Small intestine (tissue), 7 donors: ENCODE data around the gene COL13A1. TPM values are rescaled to one million over a fixed set of nuclear protein-coding genes. Genes with fewer than 3 reads are reported as not detected.

Experiments
- DNase-seq, 2 donors: peaks; one replicate each; pipeline versions ENCODE4 v3.0.0 to v3.0.0-alpha.2; 2013
- FAIRE-seq: peaks from 2 replicates; lab custom pipeline; 2012; peaks lifted over from hg19 to GRCh38; lab: Jason Lieb, UNC
- H3K27ac ChIP-seq, 3 donors: one replicate each; pipeline ENCODE4 v1.5.1; 2013; ENCODE audit warnings: low read length in 2 of 3, mild to moderate bottlenecking in 2 of 3, control low read depth in 1 of 3, inconsistent platforms in 1 of 3, low read depth in 1 of 3, moderate library complexity in 1 of 3
- H3K27me3 ChIP-seq, 3 donors: one replicate each; pipeline ENCODE4 v1.6.1; 2013; ENCODE audit warnings: low read length in 3 of 3, inconsistent platforms in 1 of 3; ENCODE audit not compliant: control insufficient read depth in 3 of 3, insufficient read depth in 3 of 3
- H3K36me3 ChIP-seq, 3 donors: one replicate each; pipeline ENCODE4 v1.6.1; 2013; ENCODE audit warnings: low read length in 3 of 3, inconsistent platforms in 1 of 3, low read depth in 1 of 3, mild to moderate bottlenecking in 1 of 3, moderate library complexity in 1 of 3; ENCODE audit not compliant: control insufficient read depth in 3 of 3, insufficient read depth in 2 of 3
- H3K4me1 ChIP-seq, 3 donors: one replicate each; pipeline ENCODE4 v1.6.1; 2013; ENCODE audit warnings: low read length in 2 of 3, inconsistent platforms in 1 of 3, low read depth in 1 of 3, mild to moderate bottlenecking in 1 of 3, moderate library complexity in 1 of 3; ENCODE audit not compliant: control insufficient read depth in 3 of 3, insufficient read depth in 2 of 3
- H3K4me3 ChIP-seq, 3 donors: one replicate each; pipeline ENCODE4 v1.5.1; 2013; ENCODE audit warnings: low read length in 3 of 3, control low read depth in 1 of 3, inconsistent platforms in 1 of 3, low read depth in 1 of 3, mild to moderate bottlenecking in 1 of 3, moderate library complexity in 1 of 3
- H3K9me3 ChIP-seq, 2 donors: one replicate each; pipeline ENCODE4 v1.6.1; 2013; ENCODE audit warnings: low read depth in 1 of 2, low read length in 1 of 2; ENCODE audit not compliant: control insufficient read depth in 2 of 2, insufficient read depth in 1 of 2
- WGBS, 3 donors: extraction: QIAGEN DNeasy Blood & Tissue Kit; methylation state at CpG; one replicate each; pipeline ENCODE4 v1.1.7; 2013; 5-methylcytosine and 5-hydroxymethylcytosine counted together
- polyA plus RNA-seq, 4 donors: library from polyadenylated mRNA; stranded (reverse) in 3 of 4; unstranded in 1 of 4; fragments of 200-250 nt in 3 of 4; fragments of 120-200 nt in 1 of 4; gene quantifications; one replicate each; pipeline versions ENCODE4 v1.2.1 to v1.2.3, GENCODE V29; 2013
- donor health status: healthy with polysubstance abuse.
- donor health status: control.
- donor health status: control.
- donor health status: Bipolar disorder and iron deficiency.
- donor health status: healthy.

The COL13A1 gene
- polyA plus RNA-seq, 4 donors, result 0.45 to 6.6 (median 0.60) TPM

GRCh38 chr10:69953851-69954250 lies 152.1 kb downstream of the COL13A1 start:
- Histone ChIP-seq H3K27ac (no peak overlapping the region), H3K36me3 (no peaks in the 10 kb centered on the region), H3K4me1 (no peaks in the 10 kb centered on the region), H3K4me3 (no peak overlapping the region), H3K27me3 (peaks cover 0 to 4% (median 0%) of the 10 kb centered on the region in 3 donors), H3K9me3 (no peaks in the 10 kb centered on the region)
- DNase-seq (no peak), FAIRE-seq (no peak)
- WGBS, 3 donors, result 72 to 83% (median 82%) methylated on average over 6 of the region's 6 CpGs

- H3K27ac ChIP-seq, result no peak overlapping the region
- peaks cover 0 to 4% (median 0%) of the 10 kb centered on the region in 3 donors for H3K27me3 ChIP-seq
- DNase-seq (no peak), FAIRE-seq (no peak)
- WGBS, 3 donors, result 86 to 90% (median 89%) methylated on average over 10 of the region's 10 CpGs
- H3K4me3 ChIP-seq, result no peak overlapping the region
- no peaks in the 10 kb centered on the region for H3K36me3 ChIP-seq
- H3K4me1 ChIP-seq, result no peaks in the 10 kb centered on the region
- H3K9me3 ChIP-seq, result no peaks in the 10 kb centered on the region
Measured at GRCh38 chr10:69955211-69955805, 153.6 kb downstream of the COL13A1 start.

GRCh38 chr10:69955897-69956740 lies 154.4 kb downstream of the COL13A1 start:
- peaks cover 0 to 2% (median 0%) of the 10 kb centered on the region in 3 donors for H3K36me3 ChIP-seq
- no peak for DNase-seq
- no peak overlapping the region for H3K4me3 ChIP-seq
- no peaks in the 10 kb centered on the region for H3K9me3 ChIP-seq
- 84 to 91% (median 84%) methylated on average over 14 of the region's 14 CpGs for WGBS, 3 donors
- H3K4me1 ChIP-seq, result peaks cover 0 to 7% (median 0%) of the 10 kb centered on the region in 3 donors
- H3K27me3 ChIP-seq, result peaks cover 0 to 4% (median 0%) of the 10 kb centered on the region in 3 donors
- no peak overlapping the region for H3K27ac ChIP-seq
- FAIRE-seq, result no peak

GRCh38 chr10:69956741-69957230 lies 155.1 kb downstream of the COL13A1 start:
- Histone ChIP-seq H3K9me3 (no peaks in the 10 kb centered on the region), H3K36me3 (peaks cover 0 to 2% (median 0%) of the 10 kb centered on the region in 3 donors), H3K27ac (no peak overlapping the region), H3K27me3 (peaks cover 0 to 4% (median 0%) of the 10 kb centered on the region in 3 donors), H3K4me3 (no peak overlapping the region), H3K4me1 (peaks cover 0 to 14% (median 0%) of the 10 kb centered on the region in 3 donors)
- FAIRE-seq, result no peak
- DNase-seq, result no peak
- WGBS, 3 donors, result 61 to 75% (median 66%) methylated on average over 7 of the region's 7 CpGs

GRCh38 chr10:69957241-69957885 lies 155.7 kb downstream of the COL13A1 start:
- peaks cover 0 to 4% (median 0%) of the 10 kb centered on the region in 3 donors for H3K27me3 ChIP-seq
- H3K4me3 ChIP-seq, result no peak overlapping the region
- no peaks in the 10 kb centered on the region for H3K9me3 ChIP-seq
- DNase-seq (no peak), FAIRE-seq (no peak)
- no peak overlapping the region for H3K27ac ChIP-seq
- 79 to 84% (median 83%) methylated on average over 7 of the region's 7 CpGs for WGBS, 3 donors
- H3K36me3 ChIP-seq, result peaks cover 0 to 2% (median 0%) of the 10 kb centered on the region in 3 donors
- peaks cover 0 to 14% (median 0%) of the 10 kb centered on the region in 3 donors for H3K4me1 ChIP-seq

GRCh38 chr10:69957886-69958555 lies 156.3 kb downstream of the COL13A1 start:
- DNase-seq (peak; percentile 62 to 70), FAIRE-seq (no peak)
- 75 to 82% (median 75%) methylated on average over 6 of the region's 6 CpGs for WGBS, 3 donors

GRCh38 chr10:69958556-69958902 lies 156.8 kb downstream of the COL13A1 start:
- H3K4me3 ChIP-seq, result no peak overlapping the region
- H3K27ac ChIP-seq, result no peak overlapping the region
- H3K9me3 ChIP-seq, result no peaks in the 10 kb centered on the region
- peaks cover 0 to 4% (median 0%) of the 10 kb centered on the region in 3 donors for H3K27me3 ChIP-seq
- no peak for DNase-seq
- peaks cover 0 to 2% (median 0%) of the 10 kb centered on the region in 3 donors for H3K36me3 ChIP-seq
- FAIRE-seq, result no peak
- peaks cover 0 to 14% (median 0%) of the 10 kb centered on the region in 3 donors for H3K4me1 ChIP-seq

More at GRCh38 chr10:69957886-69958555, 156.3 kb downstream of the COL13A1 start:
- no peak overlapping the region for H3K27ac ChIP-seq
- H3K4me1 ChIP-seq, result peaks cover 0 to 14% (median 0%) of the 10 kb centered on the region in 3 donors
- H3K9me3 ChIP-seq, result no peaks in the 10 kb centered on the region
- H3K27me3 ChIP-seq, result peaks cover 0 to 4% (median 0%) of the 10 kb centered on the region in 3 donors
- H3K4me3 ChIP-seq, result no peak overlapping the region
- H3K36me3 ChIP-seq, result peaks cover 0 to 2% (median 0%) of the 10 kb centered on the region in 3 donors
